Liver (tissue), 9 donors: ENCODE results near the gene GTPBP3. TPM values are rescaled to one million over a fixed set of nuclear protein-coding genes. Genes with fewer than 3 reads are reported as not detected.
A peak's percentile ranks its signal among the peaks of the same experiment; 100 is the strongest.

Experiments
- DNase-seq: peaks from one replicate; pipeline ENCODE4 v3.0.0-alpha.2; 2017; ENCODE audit warnings: low spot score
- H3K27ac ChIP-seq, 2 donors: one replicate each; pipeline ENCODE4 v1.7.0; 2013; ENCODE audit warnings: inconsistent platforms in 2 of 2, low read length in 2 of 2, control low read depth in 1 of 2, low read depth in 1 of 2, mild to moderate bottlenecking in 1 of 2
- H3K27me3 ChIP-seq, 4 donors: one replicate each; pipeline versions ENCODE4 v1.6.1 to v1.7.0; 2013; ENCODE audit warnings: low read length in 3 of 4, inconsistent platforms in 1 of 4, mild to moderate bottlenecking in 1 of 4, moderate library complexity in 1 of 4; ENCODE audit not compliant: control insufficient read depth in 4 of 4, insufficient read depth in 4 of 4
- H3K36me3 ChIP-seq, 4 donors: one replicate each; pipeline versions ENCODE4 v1.6.1 to v1.7.0; 2013; ENCODE audit warnings: low read length in 3 of 4, mild to moderate bottlenecking in 3 of 4, low read depth in 1 of 4, moderate library complexity in 1 of 4; ENCODE audit not compliant: control insufficient read depth in 4 of 4, insufficient read depth in 3 of 4
- H3K4me1 ChIP-seq, 4 donors: one replicate each; pipeline versions ENCODE4 v1.6.1 to v1.7.0; 2013; ENCODE audit warnings: low read length in 3 of 4, mild to moderate bottlenecking in 3 of 4, moderate library complexity in 1 of 4; ENCODE audit not compliant: control insufficient read depth in 4 of 4, insufficient read depth in 4 of 4
- H3K4me3 ChIP-seq, 3 donors: one replicate each; pipeline versions ENCODE4 v1.6.1 to v1.7.0; 2013; ENCODE audit warnings: low read length in 3 of 3, control low read depth in 1 of 3, low read depth in 1 of 3, mild to moderate bottlenecking in 1 of 3
- H3K9ac ChIP-seq, 2 donors: one replicate each; pipeline ENCODE4 v1.7.0; 2013; ENCODE audit warnings: low read length in 2 of 2, mild to moderate bottlenecking in 2 of 2, moderate library complexity in 2 of 2, control low read depth in 1 of 2, low read depth in 1 of 2
- H3K9me3 ChIP-seq, 4 donors: one replicate each; pipeline versions ENCODE4 v1.6.1 to v1.7.0; 2013; ENCODE audit warnings: low read length in 3 of 4; ENCODE audit not compliant: control insufficient read depth in 4 of 4
- ATF3 ChIP-seq: IDR thresholded peaks from 2 replicates; pipeline ENCODE4 v1.6.1; 2016; ENCODE audit warnings: antibody characterized with exemption
- CTCF ChIP-seq: fragments of 150-350 bp; IDR thresholded peaks from 2 replicates; pipeline ENCODE4 v1.5.1; 2017; ENCODE audit warnings: improper control_type of control experiment, low read depth, low read length; ENCODE audit not compliant: missing input control
- EGR1 ChIP-seq, 2 donors: IDR thresholded peaks; 2 replicates each; pipeline ENCODE4 v1.6.1; 2016 to 2018; ENCODE audit warnings: antibody characterized with exemption in 2 of 2, low read depth in 2 of 2
- FOXA1 ChIP-seq: IDR thresholded peaks from 2 replicates; pipeline ENCODE4 v1.6.1; 2016; ENCODE audit warnings: antibody characterized with exemption
- FOXA2 ChIP-seq: IDR thresholded peaks from 2 replicates; pipeline ENCODE4 v1.6.1; 2016; ENCODE audit warnings: antibody characterized with exemption
- GABPA ChIP-seq, 2 donors: IDR thresholded peaks in 1 of 2; conservative IDR thresholded peaks in 1 of 2; 2 replicates each; pipeline ENCODE4 v1.6.1; 2016; ENCODE audit warnings: antibody characterized with exemption in 2 of 2, mild to moderate bottlenecking in 1 of 2, moderate library complexity in 1 of 2
- HNF4A ChIP-seq, 2 donors: conservative IDR thresholded peaks; 2 replicates each; pipeline ENCODE4 v1.6.1; 2016; ENCODE audit warnings: antibody characterized with exemption in 2 of 2, mild to moderate bottlenecking in 2 of 2
- HNF4G ChIP-seq: IDR thresholded peaks from 2 replicates; pipeline ENCODE4 v1.6.1; 2016; ENCODE audit warnings: antibody characterized with exemption
- JUND ChIP-seq, 2 donors: IDR thresholded peaks; 2 replicates each; pipeline ENCODE4 v1.6.1; 2016; ENCODE audit warnings: antibody characterized with exemption in 2 of 2
- NR2F2 ChIP-seq: IDR thresholded peaks from 2 replicates; pipeline ENCODE4 v1.6.1; 2016; ENCODE audit warnings: antibody characterized with exemption
- RAD21 ChIP-seq, 2 donors: IDR thresholded peaks; 2 replicates each; pipeline ENCODE4 v1.6.1; 2016; ENCODE audit warnings: antibody characterized with exemption in 2 of 2, mild to moderate bottlenecking in 2 of 2
- REST ChIP-seq: IDR thresholded peaks from 2 replicates; pipeline ENCODE4 v1.6.1; 2016; ENCODE audit warnings: antibody characterized with exemption, mild to moderate bottlenecking
- RXRA ChIP-seq, 2 donors: IDR thresholded peaks; 2 replicates each; pipeline ENCODE4 v1.6.1; 2017 to 2018; ENCODE audit warnings: antibody characterized with exemption in 2 of 2, mild to moderate bottlenecking in 1 of 2
- SP1 ChIP-seq: IDR thresholded peaks from 2 replicates; pipeline ENCODE4 v1.6.1; 2018; ENCODE audit warnings: antibody characterized with exemption, mild to moderate bottlenecking
- TAF1 ChIP-seq: conservative IDR thresholded peaks from 2 replicates; pipeline ENCODE4 v1.6.1; 2016; ENCODE audit warnings: antibody characterized with exemption, mild to moderate bottlenecking
- YY1 ChIP-seq: IDR thresholded peaks from 2 replicates; pipeline ENCODE4 v1.6.1; 2016; ENCODE audit warnings: antibody characterized with exemption, mild to moderate bottlenecking
- WGBS: extraction: QIAGEN DNeasy Blood & Tissue Kit; methylation state at CpG from one replicate; pipeline ENCODE4 v1.1.7; 2013; 5-methylcytosine and 5-hydroxymethylcytosine counted together
- polyA plus RNA-seq, 2 donors: library from polyadenylated mRNA; stranded (reverse) in 1 of 2; unstranded in 1 of 2; fragments of 200-250 nt in 1 of 2; fragments of >200 nt in 1 of 2; fragmentation: Nextera tagmentation in 1 of 2; extraction: Ambion mirVana in 1 of 2; gene quantifications; one replicate each; pipeline versions ENCODE4 v1.2.1 to v1.2.3, GENCODE V29; 2013 to 2015
- total RNA-seq, 2 donors: library from RNA; depleted of rRNA; stranded (reverse); fragments of >200 nt; gene quantifications; one replicate each; pipeline ENCODE4 v1.2.3, GENCODE V29; 2014
- TF ChIP-seq, protein P1 (sequence below): IDR thresholded peaks from 2 replicates; pipeline ENCODE4 v1.6.1; 2016; ENCODE audit warnings: antibody characterized with exemption
- TF ChIP-seq, protein P2 (sequence below): IDR thresholded peaks from 2 replicates; pipeline ENCODE4 v1.6.1; 2016; ENCODE audit warnings: antibody characterized with exemption
- donor health status: healthy.
- donor health status: healthy.
- donor health status: healthy.
- donor health status: healthy.
- donor health status: healthy.

Gene GTPBP3
- total and polyA plus RNA-seq, 4 donors: 4.9 to 15.5 (median 9.6) TPM

DNA sequence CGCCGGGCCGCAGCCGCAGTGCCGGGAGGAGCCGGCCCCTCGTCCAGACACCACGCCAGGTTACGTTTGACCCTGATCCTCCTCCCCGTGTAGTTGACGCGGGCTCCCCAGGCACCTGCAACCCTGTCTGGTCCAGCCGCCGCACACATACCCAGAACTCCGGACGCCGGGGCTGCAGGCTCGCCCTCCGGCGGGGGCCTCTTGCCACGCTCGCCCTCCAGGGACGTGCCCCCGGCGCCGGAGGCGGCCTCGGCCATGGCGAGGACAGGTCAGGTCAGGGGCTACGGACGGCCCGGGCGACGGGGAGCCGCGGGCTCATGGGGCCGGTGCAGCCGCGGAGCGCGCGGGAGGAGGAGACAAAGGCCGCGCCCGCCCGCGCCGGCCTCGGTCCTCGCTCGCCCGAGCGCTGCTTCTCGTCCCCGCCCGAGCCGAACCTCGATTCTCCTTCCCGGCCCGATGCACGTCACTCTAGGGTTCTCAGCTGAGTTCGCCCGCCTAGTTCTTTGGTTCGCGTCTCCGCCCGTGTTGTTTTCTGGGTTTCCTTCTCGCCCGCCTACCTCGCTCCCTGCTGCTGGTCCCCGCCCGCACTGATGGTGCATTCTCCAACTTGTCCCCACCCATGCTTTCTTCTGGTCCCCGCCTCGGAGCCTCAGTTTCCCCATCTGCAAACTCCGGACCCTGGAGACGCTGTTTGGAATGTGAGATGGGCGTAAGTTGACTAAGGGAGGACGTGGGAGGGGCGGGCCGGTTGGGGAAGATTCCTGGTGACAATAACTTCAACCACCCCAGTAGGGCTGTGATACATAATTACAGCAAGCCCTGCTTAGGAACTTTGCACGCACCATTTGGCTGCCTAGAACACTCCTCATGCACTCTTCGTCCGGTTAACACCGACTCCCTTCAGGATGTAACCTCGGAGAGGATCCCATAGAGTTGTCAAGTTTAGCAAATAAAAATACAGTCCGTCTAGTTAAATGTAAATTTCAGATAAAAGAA lies 2.6 kb upstream of the GTPBP3 start, which contains the start of gene ANO8:
Gene ANO8 (minus strand): TSS at position 442 of the 996 bp plus-strand sequence. CDS start 185 bp downstream, at position 257.
- Histone ChIP-seq H3K27me3 (no peaks in the 10 kb centered on the region), H3K9ac (peak within 1 kb of the TSS in 1 of 2 donors; percentile 56), H3K9me3 (no peaks in the 10 kb centered on the region), H3K4me3 (peak within 1 kb of the TSS; percentile 49 to 71 (median 63)), H3K4me1 (peaks cover 8 to 34% (median 25%) of the 10 kb centered on the region in 4 donors), H3K27ac (no peak within 1 kb of the TSS), H3K36me3 (no peaks in the 10 kb centered on the region)
- TF ChIP-seq FOXA1 (no peak), CTCF (no peak), HNF4G (no peak), JUND (IDR thresholded peaks at IDR 0.05) (no peak), YY1 (peak; percentile 54), RXRA (IDR thresholded peaks at IDR 0.05) (peak; percentile 25 to 40), FOXA2 (no peak), RAD21 (IDR thresholded peaks at IDR 0.05) (peak in 1 of 2 donors; percentile 29), GABPA (IDR thresholded peaks at IDR 0.05 in 1 of 2, conservative IDR thresholded peaks at IDR 0.05 in 1 of 2) (peak in 1 of 2 donors; percentile 36), TAF1 (no peak), SP1 (peak; percentile 62), NR2F2 (no peak), HNF4A (conservative IDR thresholded peaks at IDR 0.05) (no peak), ATF3 (no peak), EGR1 (IDR thresholded peaks at IDR 0.05; ENCODE audit: low read depth in 2 of 2) (no peak), REST (no peak)
- TF ChIP-seq, protein P1, sequence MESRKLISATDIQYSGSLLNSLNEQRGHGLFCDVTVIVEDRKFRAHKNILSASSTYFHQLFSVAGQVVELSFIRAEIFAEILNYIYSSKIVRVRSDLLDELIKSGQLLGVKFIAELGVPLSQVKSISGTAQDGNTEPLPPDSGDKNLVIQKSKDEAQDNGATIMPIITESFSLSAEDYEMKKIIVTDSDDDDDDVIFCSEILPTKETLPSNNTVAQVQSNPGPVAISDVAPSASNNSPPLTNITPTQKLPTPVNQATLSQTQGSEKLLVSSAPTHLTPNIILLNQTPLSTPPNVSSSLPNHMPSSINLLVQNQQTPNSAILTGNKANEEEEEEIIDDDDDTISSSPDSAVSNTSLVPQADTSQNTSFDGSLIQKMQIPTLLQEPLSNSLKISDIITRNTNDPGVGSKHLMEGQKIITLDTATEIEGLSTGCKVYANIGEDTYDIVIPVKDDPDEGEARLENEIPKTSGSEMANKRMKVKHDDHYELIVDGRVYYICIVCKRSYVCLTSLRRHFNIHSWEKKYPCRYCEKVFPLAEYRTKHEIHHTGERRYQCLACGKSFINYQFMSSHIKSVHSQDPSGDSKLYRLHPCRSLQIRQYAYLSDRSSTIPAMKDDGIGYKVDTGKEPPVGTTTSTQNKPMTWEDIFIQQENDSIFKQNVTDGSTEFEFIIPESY: no peak
- TF ChIP-seq, protein P2, sequence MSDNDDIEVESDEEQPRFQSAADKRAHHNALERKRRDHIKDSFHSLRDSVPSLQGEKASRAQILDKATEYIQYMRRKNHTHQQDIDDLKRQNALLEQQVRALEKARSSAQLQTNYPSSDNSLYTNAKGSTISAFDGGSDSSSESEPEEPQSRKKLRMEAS: no peak
- 2% methylated on average over 86 of the region's 86 CpGs for WGBS
- DNase-seq: peak; percentile 94
